HUES64 (cell line): ENCODE data around the gene FPGS.
"Not testable (repeated sequence)": the region's sequence is repeated elsewhere in the genome, so short reads cannot be mapped to it uniquely, and the experiment has no call there.

Experiments used
- H3K27ac ChIP-seq: 2 replicates; pipeline ENCODE4 v1.7.0; 2013; ENCODE audit warnings: low read depth, low read length, inconsistent platforms
- H3K27me3 ChIP-seq: 2 replicates; pipeline ENCODE4 v1.6.1; 2013; ENCODE audit warnings: mild to moderate bottlenecking, low read length; ENCODE audit not compliant: insufficient read depth
- H3K36me3 ChIP-seq: 2 replicates; pipeline ENCODE4 v1.6.1; 2013; ENCODE audit warnings: mild to moderate bottlenecking, low read length; ENCODE audit not compliant: insufficient read depth
- H3K4me1 ChIP-seq: 2 replicates; pipeline ENCODE4 v1.6.1; 2013; ENCODE audit warnings: mild to moderate bottlenecking, low read length, moderate library complexity; ENCODE audit not compliant: insufficient read depth
- H3K4me3 ChIP-seq: 2 replicates; pipeline ENCODE4 v1.5.1; 2013; ENCODE audit warnings: mild to moderate bottlenecking, low read length, moderate library complexity
- H3K9ac ChIP-seq: 2 replicates; pipeline ENCODE4 v1.6.1; 2013; ENCODE audit warnings: mild to moderate bottlenecking, low read depth, low read length
- H3K9me3 ChIP-seq: 2 replicates; pipeline ENCODE4 v1.6.1; 2013; ENCODE audit warnings: low read depth, low read length; ENCODE audit not compliant: insufficient read depth
- WGBS: fragments of 150-250, 120-280 bp; methylation state at CpG from one replicate; pipeline ENCODE4 v1.1.7; 2013; ENCODE audit warnings: missing lambda C conversion rate; 5-methylcytosine and 5-hydroxymethylcytosine counted together

The FPGS gene

GRCh38 chr9:127835991-127836516 is 33.4 kb downstream of the FPGS start:
- WGBS: 68% methylated on average over 17 of the region's 17 CpGs
- Histone ChIP-seq H3K36me3 (no peaks in the 10 kb centered on the region), H3K4me3 (no peak overlapping the region), H3K27ac (no peak overlapping the region), H3K27me3 (no peaks in the 10 kb centered on the region), H3K9ac (no peak overlapping the region), H3K4me1 (peaks cover 3% of the 10 kb centered on the region; the same call in 1 of the 2 replicates), H3K9me3 (no peaks in the 10 kb centered on the region)

- not testable (repeated sequence) for H3K4me3 ChIP-seq, H3K4me1 ChIP-seq, H3K9me3 ChIP-seq, H3K36me3 ChIP-seq, H3K27ac ChIP-seq, H3K9ac ChIP-seq, H3K27me3 ChIP-seq
- 98% methylated on average over 3 of the region's 3 CpGs for WGBS
These were observed 33.9 kb downstream of the FPGS start for GRCh38 chr9:127836561-127836960.

GRCh38 chr9:127837346-127837745 is 34.7 kb downstream of the FPGS start:
- H3K4me1 ChIP-seq: peaks cover 3% of the 10 kb centered on the region; the same call in 1 of the 2 replicates
- no peaks in the 10 kb centered on the region for H3K36me3 ChIP-seq
- H3K27ac ChIP-seq: no peak overlapping the region
- no peaks in the 10 kb centered on the region for H3K9me3 ChIP-seq
- no peak overlapping the region for H3K9ac ChIP-seq
- H3K27me3 ChIP-seq: no peaks in the 10 kb centered on the region
- H3K4me3 ChIP-seq: no peak overlapping the region
- 87% methylated on average over 4 of the region's 4 CpGs for WGBS

GRCh38 chr9:127838375-127839078 is 35.8 kb downstream of the FPGS start:
- Histone ChIP-seq H3K36me3 (no peaks in the 10 kb centered on the region), H3K9me3 (no peaks in the 10 kb centered on the region), H3K27ac (no peak overlapping the region), H3K4me3 (no peak overlapping the region), H3K9ac (no peak overlapping the region), H3K27me3 (no peaks in the 10 kb centered on the region), H3K4me1 (peaks cover 3% of the 10 kb centered on the region; the same call in 1 of the 2 replicates)
- WGBS: 82% methylated on average over 18 of the region's 18 CpGs

GRCh38 chr9:127841087-127841835 is 38.6 kb downstream of the FPGS start:
- H3K9ac ChIP-seq: no peak overlapping the region

GRCh38 chr9:127844821-127845359 is 42.2 kb downstream of the FPGS start:
- Histone ChIP-seq H3K27ac (peak overlapping the region; percentile 72), H3K27me3 (no peaks in the 10 kb centered on the region), H3K4me1 (peaks cover 7% of the 10 kb centered on the region; the same call in 1 of the 2 replicates), H3K9ac (peak overlapping the region; percentile 32; the same call in 1 of the 2 replicates), H3K36me3 (no peaks in the 10 kb centered on the region), H3K9me3 (peaks cover 10% of the 10 kb centered on the region), H3K4me3 (no peak overlapping the region)
- 75% methylated on average over 16 of the region's 16 CpGs for whole genome bisulfite sequencing

More at GRCh38 chr9:127841087-127841835, 38.6 kb downstream of the FPGS start:
- no peaks in the 10 kb centered on the region for H3K9me3 ChIP-seq
- no peak overlapping the region for H3K4me3 ChIP-seq
- H3K27ac ChIP-seq: no peak overlapping the region
- 94% methylated on average over 15 of the region's 15 CpGs for WGBS
- peaks cover 8% of the 10 kb centered on the region; the same call in 1 of the 2 replicates for H3K4me1 ChIP-seq
- no peaks in the 10 kb centered on the region for H3K27me3 ChIP-seq
- no peaks in the 10 kb centered on the region for H3K36me3 ChIP-seq

- not testable (repeated sequence) for H3K9me3 ChIP-seq, H3K27ac ChIP-seq, H3K4me1 ChIP-seq, H3K36me3 ChIP-seq, H3K9ac ChIP-seq, H3K27me3 ChIP-seq, H3K4me3 ChIP-seq
- WGBS: over 99% methylated on average over 4 of the region's 4 CpGs
These were observed 42.9 kb downstream of the FPGS start for GRCh38 chr9:127845619-127846018.

GRCh38 chr9:127846443-127847177 is 43.9 kb downstream of the FPGS start:
- H3K9me3 ChIP-seq: peaks cover 10% of the 10 kb centered on the region
- no peak overlapping the region for H3K4me3 ChIP-seq
- no peak overlapping the region for H3K27ac ChIP-seq
- no peak overlapping the region for H3K9ac ChIP-seq
- H3K27me3 ChIP-seq: no peaks in the 10 kb centered on the region
- 92% methylated on average over 18 of the region's 18 CpGs for WGBS
- no peaks in the 10 kb centered on the region for H3K36me3 ChIP-seq
- H3K4me1 ChIP-seq: peaks cover 7% of the 10 kb centered on the region; the same call in 1 of the 2 replicates

- no peaks in the 10 kb centered on the region for H3K36me3 ChIP-seq
- 87% methylated on average over 6 of the region's 6 CpGs for WGBS
- no peak overlapping the region for H3K27ac ChIP-seq
- H3K4me3 ChIP-seq: no peak overlapping the region
- H3K27me3 ChIP-seq: no peaks in the 10 kb centered on the region
- no peak overlapping the region for H3K9ac ChIP-seq
- H3K4me1 ChIP-seq: peaks cover 7% of the 10 kb centered on the region; the same call in 1 of the 2 replicates
- peaks cover 10% of the 10 kb centered on the region for H3K9me3 ChIP-seq
These were observed 44.5 kb downstream of the FPGS start for GRCh38 chr9:127847178-127847510.

GRCh38 chr9:127847833-127848755 is 45.4 kb downstream of the FPGS start:
- Histone ChIP-seq H3K27ac (no peak overlapping the region), H3K9ac (no peak overlapping the region), H3K4me1 (peaks cover 7% of the 10 kb centered on the region; the same call in 1 of the 2 replicates), H3K4me3 (no peak overlapping the region), H3K9me3 (peaks cover 10% of the 10 kb centered on the region), H3K36me3 (no peaks in the 10 kb centered on the region), H3K27me3 (no peaks in the 10 kb centered on the region)
- WGBS: 84% methylated on average over 12 of the region's 12 CpGs
